ENCODE results near the gene OXTR. TPM values are rescaled to one million over a fixed set of nuclear protein-coding genes. Genes with fewer than 3 reads are reported as not detected.
"Not testable (repeated sequence)": the region's sequence is repeated elsewhere in the genome, so short reads cannot be mapped to it uniquely, and the experiment has no call there.

OXTR gene
- total RNA-seq, 1 donor from 2014 or later = 5.3 TPM

GRCh38 chr3:8722808-8723207 is 46.6 kb downstream of the OXTR start:
- no peaks in the 10 kb centered on the region for H3K27me3 Mint-ChIP-seq (ENCODE audit: low read depth)
- no peak for DNase-seq (ENCODE audit: low read depth, low spot score)
- TF ChIP-seq, protein P1, sequence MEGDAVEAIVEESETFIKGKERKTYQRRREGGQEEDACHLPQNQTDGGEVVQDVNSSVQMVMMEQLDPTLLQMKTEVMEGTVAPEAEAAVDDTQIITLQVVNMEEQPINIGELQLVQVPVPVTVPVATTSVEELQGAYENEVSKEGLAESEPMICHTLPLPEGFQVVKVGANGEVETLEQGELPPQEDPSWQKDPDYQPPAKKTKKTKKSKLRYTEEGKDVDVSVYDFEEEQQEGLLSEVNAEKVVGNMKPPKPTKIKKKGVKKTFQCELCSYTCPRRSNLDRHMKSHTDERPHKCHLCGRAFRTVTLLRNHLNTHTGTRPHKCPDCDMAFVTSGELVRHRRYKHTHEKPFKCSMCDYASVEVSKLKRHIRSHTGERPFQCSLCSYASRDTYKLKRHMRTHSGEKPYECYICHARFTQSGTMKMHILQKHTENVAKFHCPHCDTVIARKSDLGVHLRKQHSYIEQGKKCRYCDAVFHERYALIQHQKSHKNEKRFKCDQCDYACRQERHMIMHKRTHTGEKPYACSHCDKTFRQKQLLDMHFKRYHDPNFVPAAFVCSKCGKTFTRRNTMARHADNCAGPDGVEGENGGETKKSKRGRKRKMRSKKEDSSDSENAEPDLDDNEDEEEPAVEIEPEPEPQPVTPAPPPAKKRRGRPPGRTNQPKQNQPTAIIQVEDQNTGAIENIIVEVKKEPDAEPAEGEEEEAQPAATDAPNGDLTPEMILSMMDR (conservative IDR thresholded peaks at IDR 0.05) = no peak
- no peak overlapping the region for H3K4me3 Mint-ChIP-seq
- H3K9me3 Mint-ChIP-seq = peaks cover 3% of the 10 kb centered on the region
- peaks cover 9% of the 10 kb centered on the region for H3K4me1 Mint-ChIP-seq
- H3K36me3 Mint-ChIP-seq (ENCODE audit: low read depth) = peaks cover 2% of the 10 kb centered on the region
- no peak overlapping the region for H3K27ac Mint-ChIP-seq (ENCODE audit: unreplicated experiment)

DNA sequence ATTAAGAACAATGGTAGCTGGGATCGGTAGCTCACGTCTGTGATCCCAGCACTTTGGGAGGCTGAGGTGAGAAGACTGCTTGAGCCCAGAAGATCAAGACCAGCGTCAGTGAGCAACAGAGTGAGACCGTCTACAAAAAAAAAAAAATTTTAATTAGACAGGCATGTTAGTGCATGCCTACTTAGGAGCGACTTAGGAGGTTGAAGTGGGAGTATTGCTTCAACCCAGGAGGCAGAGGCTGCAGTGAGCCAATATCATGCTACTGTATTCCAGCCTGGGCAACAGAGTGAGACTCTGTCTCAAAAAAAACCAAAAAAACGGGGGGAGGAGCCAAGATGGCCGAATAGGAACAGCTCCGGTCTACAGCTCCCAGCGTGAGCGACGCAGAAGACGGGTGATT is 53.7 kb downstream of the OXTR start:
- not testable (repeated sequence) for H3K36me3 Mint-ChIP-seq (ENCODE audit: low read depth); H3K4me3 Mint-ChIP-seq; DNase-seq (ENCODE audit: low read depth, low spot score); H3K9me3 Mint-ChIP-seq; H3K27me3 Mint-ChIP-seq (ENCODE audit: low read depth)
- peaks cover 20% of the 10 kb centered on the region for H3K4me1 Mint-ChIP-seq
- peak overlapping the region; percentile 22 for H3K27ac Mint-ChIP-seq (ENCODE audit: unreplicated experiment)

DNA sequence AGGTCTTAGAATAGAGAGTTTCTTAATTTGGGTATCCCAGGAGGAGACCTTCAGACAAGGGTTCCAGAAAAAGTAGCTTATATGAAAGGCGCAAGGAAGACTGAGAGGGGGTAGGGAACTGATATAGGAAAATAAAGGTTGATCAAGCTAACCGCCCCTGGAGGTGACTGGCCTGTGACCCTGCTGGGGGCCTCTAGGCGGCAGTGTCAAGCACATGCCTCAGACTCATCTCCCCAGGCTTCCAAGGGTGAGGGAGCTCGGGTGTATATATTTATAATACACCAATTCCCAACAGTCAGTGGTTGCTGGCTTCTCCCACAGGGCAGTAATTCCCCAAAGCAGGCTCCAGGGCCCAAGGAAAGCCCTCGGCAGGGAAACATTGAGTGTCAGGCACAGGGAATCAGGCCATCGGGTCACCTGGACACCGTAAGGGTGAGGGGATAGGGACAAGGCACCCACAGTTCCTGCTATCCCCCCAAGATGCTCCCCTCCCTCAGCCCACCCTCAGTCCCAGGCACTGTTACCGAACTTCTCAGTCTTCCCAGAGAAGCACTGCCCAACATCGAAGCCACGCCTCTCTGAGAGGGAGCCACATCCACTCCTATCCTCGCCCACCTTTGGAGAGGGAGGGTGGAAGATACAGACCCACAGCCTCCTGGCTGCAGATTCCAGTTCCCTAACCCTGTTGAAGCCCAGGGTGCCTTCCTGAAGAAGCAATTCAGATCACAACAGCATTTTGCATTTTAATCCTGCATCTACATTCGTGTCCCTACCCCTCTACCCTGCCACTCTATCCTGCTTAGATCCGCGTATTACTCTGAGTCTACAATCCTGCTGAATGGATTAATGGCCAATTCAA is 55.3 kb downstream of the OXTR start:
- no peak for DNase-seq (ENCODE audit: low read depth, low spot score)
- no peaks in the 10 kb centered on the region for H3K9me3 Mint-ChIP-seq
- peak overlapping the region; percentile 27 for H3K27ac Mint-ChIP-seq (ENCODE audit: unreplicated experiment)
- no peaks in the 10 kb centered on the region for H3K27me3 Mint-ChIP-seq (ENCODE audit: low read depth)
- TF ChIP-seq, protein P1 (conservative IDR thresholded peaks at IDR 0.05) = peak; percentile 53
- H3K4me3 Mint-ChIP-seq = no peak overlapping the region
- peaks cover 20% of the 10 kb centered on the region for H3K4me1 Mint-ChIP-seq
- peaks cover 9% of the 10 kb centered on the region for H3K36me3 Mint-ChIP-seq (ENCODE audit: low read depth)

GRCh38 chr3:8712908-8713255 is 56.5 kb downstream of the OXTR start:
- H3K27me3 Mint-ChIP-seq (ENCODE audit: low read depth) = no peaks in the 10 kb centered on the region
- H3K27ac Mint-ChIP-seq (ENCODE audit: unreplicated experiment) = peak overlapping the region; percentile 45
- no peak overlapping the region for H3K4me3 Mint-ChIP-seq
- TF ChIP-seq, protein P1 (conservative IDR thresholded peaks at IDR 0.05) = no peak
- H3K36me3 Mint-ChIP-seq (ENCODE audit: low read depth) = peaks cover 9% of the 10 kb centered on the region
- DNase-seq (ENCODE audit: low read depth, low spot score) = no peak
- H3K9me3 Mint-ChIP-seq = no peaks in the 10 kb centered on the region
- peaks cover 20% of the 10 kb centered on the region for H3K4me1 Mint-ChIP-seq

- Mint-ChIP-seq H3K27ac (ENCODE audit: unreplicated experiment) (no peak overlapping the region), H3K4me1 (peaks cover 20% of the 10 kb centered on the region), H3K27me3 (ENCODE audit: low read depth) (no peaks in the 10 kb centered on the region), H3K4me3 (no peak overlapping the region), H3K36me3 (ENCODE audit: low read depth) (peaks cover 9% of the 10 kb centered on the region), H3K9me3 (no peaks in the 10 kb centered on the region)
- DNase-seq (ENCODE audit: low read depth, low spot score) = no peak
- TF ChIP-seq, protein P1 (conservative IDR thresholded peaks at IDR 0.05) = no peak
Observed at GRCh38 chr3:8712045-8712907, 57.1 kb downstream of the OXTR start.

Measured in neural crest cell (in vitro differentiated cells).